ENCODE measurements around the gene ARIH1.

The ARIH1 gene

GRCh38 chr15:72487070-72487797 is 13.1 kb downstream of the ARIH1 start:
- TF ChIP-seq, protein P1, sequence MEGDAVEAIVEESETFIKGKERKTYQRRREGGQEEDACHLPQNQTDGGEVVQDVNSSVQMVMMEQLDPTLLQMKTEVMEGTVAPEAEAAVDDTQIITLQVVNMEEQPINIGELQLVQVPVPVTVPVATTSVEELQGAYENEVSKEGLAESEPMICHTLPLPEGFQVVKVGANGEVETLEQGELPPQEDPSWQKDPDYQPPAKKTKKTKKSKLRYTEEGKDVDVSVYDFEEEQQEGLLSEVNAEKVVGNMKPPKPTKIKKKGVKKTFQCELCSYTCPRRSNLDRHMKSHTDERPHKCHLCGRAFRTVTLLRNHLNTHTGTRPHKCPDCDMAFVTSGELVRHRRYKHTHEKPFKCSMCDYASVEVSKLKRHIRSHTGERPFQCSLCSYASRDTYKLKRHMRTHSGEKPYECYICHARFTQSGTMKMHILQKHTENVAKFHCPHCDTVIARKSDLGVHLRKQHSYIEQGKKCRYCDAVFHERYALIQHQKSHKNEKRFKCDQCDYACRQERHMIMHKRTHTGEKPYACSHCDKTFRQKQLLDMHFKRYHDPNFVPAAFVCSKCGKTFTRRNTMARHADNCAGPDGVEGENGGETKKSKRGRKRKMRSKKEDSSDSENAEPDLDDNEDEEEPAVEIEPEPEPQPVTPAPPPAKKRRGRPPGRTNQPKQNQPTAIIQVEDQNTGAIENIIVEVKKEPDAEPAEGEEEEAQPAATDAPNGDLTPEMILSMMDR (conservative IDR thresholded peaks at IDR 0.05): no peak
- no peak for TF ChIP-seq ZFX (IDR thresholded peaks at IDR 0.05)
- H3K27ac ChIP-seq: no peak overlapping the region

- H3K27ac ChIP-seq: peak overlapping the region; percentile 17; the same call in 1 of the 2 replicates
- no peak for TF ChIP-seq ZFX (IDR thresholded peaks at IDR 0.05)
Observed at GRCh38 chr15:72488558-72488957, 14.4 kb downstream of the ARIH1 start.

GRCh38 chr15:72489943-72490554 is 15.9 kb downstream of the ARIH1 start:
- TF ChIP-seq ZFX (IDR thresholded peaks at IDR 0.05): no peak

DNA sequence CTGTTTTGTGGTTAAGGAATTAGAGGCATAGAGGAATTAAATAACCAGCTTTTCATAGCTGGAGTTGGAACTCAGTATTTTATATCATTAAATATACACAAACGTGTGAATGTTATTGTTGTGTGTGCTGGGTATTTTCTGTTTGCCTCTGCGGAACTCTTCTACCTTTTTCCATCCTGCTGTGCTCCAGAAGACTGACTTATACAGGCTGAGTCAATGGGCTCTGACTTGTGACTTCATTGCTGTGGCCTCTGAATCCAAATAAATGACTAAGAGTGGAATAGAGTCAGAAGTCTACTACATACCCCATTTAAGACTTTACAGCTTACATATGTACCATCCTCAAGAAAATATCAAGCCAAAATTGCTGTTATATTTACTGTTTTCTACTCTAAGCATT is 17.6 kb downstream of the ARIH1 start:
- TF ChIP-seq, protein P1 (conservative IDR thresholded peaks at IDR 0.05): no peak
- no peak for TF ChIP-seq ZFX (IDR thresholded peaks at IDR 0.05)
- H3K27ac ChIP-seq: no peak overlapping the region

More at GRCh38 chr15:72489943-72490554, 15.9 kb downstream of the ARIH1 start:
- no peak overlapping the region for H3K27ac ChIP-seq

- no peak for TF ChIP-seq ZFX (IDR thresholded peaks at IDR 0.05)
- TF ChIP-seq, protein P1 (conservative IDR thresholded peaks at IDR 0.05): no peak
- H3K27ac ChIP-seq: no peak overlapping the region
Observed at GRCh38 chr15:72492733-72493132, 18.6 kb downstream of the ARIH1 start.

DNA sequence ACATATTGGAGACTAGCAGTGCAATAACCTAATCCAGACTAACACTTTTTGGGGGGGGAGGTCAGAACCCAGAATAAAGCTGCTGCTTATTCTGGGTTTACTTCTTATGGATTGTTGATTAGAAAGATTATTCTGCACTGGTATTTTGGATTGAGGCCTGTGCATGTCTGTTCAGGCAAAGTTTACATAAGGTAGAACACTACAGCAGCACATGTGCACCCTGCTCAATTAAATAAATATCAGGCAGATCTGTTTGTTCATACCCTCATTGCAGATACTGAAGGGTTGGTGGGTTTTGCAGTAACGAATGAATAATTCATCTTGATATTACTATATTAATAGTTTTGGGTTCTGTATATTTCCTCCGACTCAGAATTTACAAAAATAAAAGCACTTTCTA is 19.1 kb downstream of the ARIH1 start:
- TF ChIP-seq ZFX (IDR thresholded peaks at IDR 0.05): no peak
- TF ChIP-seq, protein P1 (conservative IDR thresholded peaks at IDR 0.05): no peak
- H3K27ac ChIP-seq: no peak overlapping the region

DNA sequence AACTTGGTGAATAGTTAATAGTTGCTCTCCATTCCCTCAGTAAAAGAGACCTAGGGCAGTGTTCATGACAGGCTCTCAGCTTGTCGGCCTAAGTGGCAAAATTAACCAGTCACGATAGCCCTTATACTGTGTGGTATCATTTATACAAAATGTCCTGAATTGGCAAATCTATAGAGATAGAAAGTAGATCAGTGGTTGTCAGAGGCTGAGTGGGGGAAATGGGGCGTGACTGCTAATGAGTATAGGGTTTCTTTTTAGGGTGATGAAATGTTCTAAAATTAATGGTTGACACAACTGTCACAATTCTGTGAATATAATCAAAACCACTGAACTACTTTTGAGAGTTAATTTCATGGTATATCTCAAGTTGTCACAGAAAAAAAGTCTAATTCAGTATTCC is 20.9 kb downstream of the ARIH1 start:
- H3K27ac ChIP-seq: no peak overlapping the region

GRCh38 chr15:72496783-72497182 is 22.7 kb downstream of the ARIH1 start:
- TF ChIP-seq, protein P1 (conservative IDR thresholded peaks at IDR 0.05): no peak
- TF ChIP-seq ZFX (IDR thresholded peaks at IDR 0.05): no peak
- no peak overlapping the region for H3K27ac ChIP-seq

More for the DNA sequence above, 20.9 kb downstream of the ARIH1 start:
- TF ChIP-seq ZFX (IDR thresholded peaks at IDR 0.05): no peak
- TF ChIP-seq, protein P1 (conservative IDR thresholded peaks at IDR 0.05): no peak

Measured in C4-2B (cell line).